ENCODE measurements around the gene ELK3.

GRCh38 chr12:96305665-96306064, 111.5 kb downstream of the ELK3 start:
- TF ChIP-seq POLR2A (IDR thresholded peaks at IDR 0.05) (no peak), CTCF (IDR thresholded peaks at IDR 0.05) (no peak)

All from stomach (tissue), 4 donors.